Neutrophil (primary cell): ENCODE data around the gene RPP40.

Source experiments
- H3K27ac ChIP-seq: fragments of 200-600 bp; sonication (generic); 2 replicates; pipeline ENCODE4 v1.5.1; 2016; ENCODE audit warnings: mild to moderate bottlenecking, moderate library complexity
- H3K27me3 ChIP-seq: fragments of 200-600 bp; sonication (generic); 2 replicates; pipeline ENCODE4 v1.6.0; 2016; ENCODE audit warnings: mild to moderate bottlenecking
- H3K36me3 ChIP-seq: fragments of 200-600 bp; sonication (generic); 2 replicates; pipeline ENCODE4 v1.5.1; 2017
- H3K4me1 ChIP-seq, 2 experiments: fragments of 200-600 bp in 1 of 2; sonication (generic) in 1 of 2; 1 replicate in 1 of 2; 2 replicates in 1 of 2; pipeline versions ENCODE4 v1.5.1 to v1.6.1; 2013 to 2016; ENCODE audit warnings: low read depth in 1 of 2, low read length in 1 of 2, mild to moderate bottlenecking in 1 of 2, moderate library complexity in 1 of 2; ENCODE audit not compliant: control insufficient read depth in 1 of 2, insufficient read depth in 1 of 2
- H3K4me3 ChIP-seq, 2 experiments: fragments of 200-600 bp in 1 of 2; sonication (generic) in 1 of 2; 1 replicate in 1 of 2; 2 replicates in 1 of 2; pipeline ENCODE4 v1.5.1; 2013 to 2016; ENCODE audit warnings: low read depth in 1 of 2, low read length in 1 of 2, mild to moderate bottlenecking in 1 of 2, moderate library complexity in 1 of 2
- H3K9me3 ChIP-seq: fragments of 200-600 bp; sonication (generic); 2 replicates; pipeline ENCODE4 v1.5.1; 2016
- TF ChIP-seq, protein P1 (sequence below): fragments of 200-600 bp; sonication (generic); IDR thresholded peaks from 2 replicates; pipeline ENCODE4 v1.5.1; 2016; ENCODE audit warnings: antibody characterized with exemption

The RPP40 gene

DNA sequence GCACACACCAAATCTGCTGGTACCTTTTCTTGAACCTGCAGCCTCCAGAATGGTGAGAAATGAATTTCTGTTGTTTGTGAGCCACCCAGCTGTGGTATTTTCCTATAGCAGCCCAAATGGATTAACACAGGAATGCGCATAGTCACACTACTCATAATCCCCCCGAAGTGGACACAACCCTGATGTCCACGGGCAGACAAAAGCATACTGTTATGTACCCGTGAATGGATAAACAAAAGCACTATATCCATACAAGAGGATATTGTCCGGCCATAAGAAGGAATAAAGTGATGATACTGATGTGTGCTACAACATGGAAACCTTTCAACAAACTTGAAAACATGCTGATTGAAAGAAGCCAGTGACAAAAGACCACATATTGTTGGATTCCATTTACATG lies 25.1 kb upstream of the RPP40 start:
- no peak overlapping the region for H3K27ac ChIP-seq
- no peak overlapping the region for H3K4me3 ChIP-seq
- H3K9me3 ChIP-seq, result no peaks in the 10 kb centered on the region
- peaks cover 11 to 13% of the 10 kb centered on the region in 2 experiments for H3K4me1 ChIP-seq
- H3K36me3 ChIP-seq, result no peaks in the 10 kb centered on the region
- peaks cover 15% of the 10 kb centered on the region for H3K27me3 ChIP-seq
- TF ChIP-seq, protein P1, sequence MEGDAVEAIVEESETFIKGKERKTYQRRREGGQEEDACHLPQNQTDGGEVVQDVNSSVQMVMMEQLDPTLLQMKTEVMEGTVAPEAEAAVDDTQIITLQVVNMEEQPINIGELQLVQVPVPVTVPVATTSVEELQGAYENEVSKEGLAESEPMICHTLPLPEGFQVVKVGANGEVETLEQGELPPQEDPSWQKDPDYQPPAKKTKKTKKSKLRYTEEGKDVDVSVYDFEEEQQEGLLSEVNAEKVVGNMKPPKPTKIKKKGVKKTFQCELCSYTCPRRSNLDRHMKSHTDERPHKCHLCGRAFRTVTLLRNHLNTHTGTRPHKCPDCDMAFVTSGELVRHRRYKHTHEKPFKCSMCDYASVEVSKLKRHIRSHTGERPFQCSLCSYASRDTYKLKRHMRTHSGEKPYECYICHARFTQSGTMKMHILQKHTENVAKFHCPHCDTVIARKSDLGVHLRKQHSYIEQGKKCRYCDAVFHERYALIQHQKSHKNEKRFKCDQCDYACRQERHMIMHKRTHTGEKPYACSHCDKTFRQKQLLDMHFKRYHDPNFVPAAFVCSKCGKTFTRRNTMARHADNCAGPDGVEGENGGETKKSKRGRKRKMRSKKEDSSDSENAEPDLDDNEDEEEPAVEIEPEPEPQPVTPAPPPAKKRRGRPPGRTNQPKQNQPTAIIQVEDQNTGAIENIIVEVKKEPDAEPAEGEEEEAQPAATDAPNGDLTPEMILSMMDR, result no peak

DNA sequence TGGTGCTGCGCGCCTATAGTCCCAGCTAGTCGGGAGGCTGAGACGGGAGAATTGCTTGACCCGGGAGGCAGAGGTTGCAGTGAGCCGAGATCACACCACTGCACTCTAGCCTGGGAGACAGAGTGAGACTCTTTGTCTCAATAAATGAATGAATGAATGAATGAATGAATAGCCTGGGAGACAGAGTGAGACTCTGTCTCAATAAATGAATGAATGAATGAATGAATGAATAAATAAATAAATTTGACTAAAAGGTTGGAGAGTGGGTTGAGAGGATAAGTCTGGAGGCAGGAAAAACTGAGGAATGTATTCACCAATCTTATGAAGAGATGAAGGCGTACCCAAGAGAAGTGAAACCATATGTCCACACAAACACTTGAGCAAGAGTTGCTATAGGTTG lies 24.5 kb upstream of the RPP40 start:
- H3K36me3 ChIP-seq, result no peaks in the 10 kb centered on the region
- H3K27ac ChIP-seq, result no peak overlapping the region
- H3K4me3 ChIP-seq, result no peak overlapping the region
- TF ChIP-seq, protein P1, result no peak
- peaks cover 15% of the 10 kb centered on the region for H3K27me3 ChIP-seq
- no peaks in the 10 kb centered on the region for H3K9me3 ChIP-seq
- H3K4me1 ChIP-seq, result peaks cover 11 to 13% of the 10 kb centered on the region in 2 experiments

DNA sequence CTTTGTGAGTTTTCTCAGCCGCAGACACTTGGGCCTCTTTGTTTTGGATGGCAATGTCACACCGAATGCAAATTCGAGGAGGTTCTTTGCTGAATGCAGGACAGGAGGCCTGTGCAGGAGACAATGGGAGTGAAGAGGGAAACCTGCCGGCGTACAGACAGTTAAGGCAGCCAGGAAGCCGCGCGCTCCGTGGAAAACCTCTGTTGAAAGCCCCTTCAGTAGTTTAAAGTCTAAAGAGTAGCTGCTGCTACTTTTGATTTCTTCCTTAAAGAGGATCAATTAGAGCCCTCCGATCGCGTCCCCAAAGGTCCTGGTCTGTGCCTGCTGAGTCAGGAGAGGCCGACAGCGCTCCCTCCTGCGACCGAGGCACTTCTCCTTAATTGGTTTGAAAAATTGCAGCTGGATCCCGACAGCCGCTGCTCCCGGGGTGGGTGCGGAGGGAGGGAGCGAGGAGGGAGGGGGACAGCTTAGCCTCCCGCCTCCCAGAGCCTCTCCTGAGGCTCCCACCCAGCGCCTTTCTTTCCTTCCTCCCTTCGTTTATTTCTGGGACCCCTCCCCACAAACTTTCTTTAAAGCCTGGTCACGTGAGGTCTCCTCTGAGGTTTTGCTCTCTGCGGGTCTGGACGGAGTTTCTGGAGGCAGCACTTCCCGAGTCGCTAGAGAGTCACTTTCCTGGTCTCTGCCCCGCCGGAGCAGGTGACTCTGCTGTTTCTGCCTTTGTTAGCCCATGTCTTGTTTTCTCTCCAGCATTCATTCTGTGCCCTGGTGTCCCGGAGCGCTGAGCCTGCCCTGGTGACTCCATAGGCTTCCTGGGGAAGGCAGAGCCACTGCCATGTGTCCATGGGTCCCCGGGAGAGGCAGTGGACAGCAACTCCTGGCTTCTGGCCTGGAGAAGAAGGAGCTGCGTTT lies 22.3 kb upstream of the RPP40 start:
- Histone ChIP-seq H3K36me3 (no peaks in the 10 kb centered on the region), H3K27me3 (peaks cover 15% of the 10 kb centered on the region), H3K9me3 (no peaks in the 10 kb centered on the region), H3K27ac (no peak overlapping the region), H3K4me3 (peak overlapping the region; percentile 28 to 51), H3K4me1 (peaks cover 11 to 13% of the 10 kb centered on the region in 2 experiments)
- TF ChIP-seq, protein P1, result no peak

DNA sequence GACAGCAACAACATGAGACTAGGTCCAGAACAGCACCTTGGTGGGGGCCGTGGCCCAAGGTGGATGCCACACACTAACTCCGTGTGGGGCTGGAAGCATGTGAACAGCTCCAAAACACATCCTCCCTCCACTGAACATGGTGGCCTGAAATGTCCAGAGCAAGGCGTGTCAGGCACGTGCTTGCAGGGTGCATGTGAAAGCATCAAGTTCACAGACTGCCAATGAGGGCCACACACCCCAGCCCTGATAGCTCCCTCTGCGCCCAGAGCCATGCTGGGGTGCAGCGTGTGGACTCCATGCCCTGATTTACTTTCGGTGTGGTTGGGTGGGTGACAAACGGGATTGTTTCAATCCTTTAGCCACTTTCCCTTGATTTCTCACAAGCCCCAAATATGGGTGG lies 20.1 kb upstream of the RPP40 start:
- Histone ChIP-seq H3K27ac (no peak overlapping the region), H3K4me1 (peaks cover 11 to 13% of the 10 kb centered on the region in 2 experiments), H3K9me3 (no peaks in the 10 kb centered on the region), H3K4me3 (no peak overlapping the region), H3K36me3 (no peaks in the 10 kb centered on the region), H3K27me3 (peaks cover 15% of the 10 kb centered on the region)
- TF ChIP-seq, protein P1, result no peak

DNA sequence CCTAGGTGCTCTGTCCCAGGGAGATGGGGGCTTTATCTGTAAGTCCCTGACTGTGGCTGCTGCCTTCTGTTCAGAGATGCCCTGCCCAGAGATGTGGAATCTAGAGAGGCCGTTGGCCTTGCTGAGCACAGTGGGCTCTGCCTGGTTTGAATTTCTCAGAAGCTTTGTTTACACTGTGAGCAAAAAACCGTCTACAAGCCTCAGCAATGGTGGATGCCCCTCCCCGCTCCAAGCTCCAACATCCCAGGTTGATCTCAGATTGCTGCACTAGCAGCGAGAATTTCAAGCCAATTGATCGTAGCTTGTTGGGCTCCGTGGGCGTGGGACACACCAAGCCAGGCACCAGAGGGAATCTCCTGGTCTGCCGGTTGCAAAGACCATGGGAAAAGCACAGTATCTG lies 16.3 kb upstream of the RPP40 start:
- TF ChIP-seq, protein P1, result no peak
- Histone ChIP-seq H3K4me1 (no peaks in the 10 kb centered on the region), H3K27me3 (no peaks in the 10 kb centered on the region), H3K4me3 (no peak overlapping the region), H3K36me3 (no peaks in the 10 kb centered on the region), H3K9me3 (no peaks in the 10 kb centered on the region), H3K27ac (no peak overlapping the region)
